HFFc6 (cell line): ENCODE results near the gene GPC6. TPM values are rescaled to one million over a fixed set of nuclear protein-coding genes. Genes with fewer than 3 reads are reported as not detected.

ENCODE experiments used
- DNase-seq: peaks from one replicate; pipeline ENCODE4 v3.0.0-alpha.2; 2018
- H3K27ac Mint-ChIP-seq: 2 replicates; pipeline ENCODE4 v1.8.0; 2020; ENCODE audit warnings: mild to moderate bottlenecking, mixed read lengths
- H3K27me3 Mint-ChIP-seq: 2 replicates; pipeline ENCODE4 v1.8.0; 2021; ENCODE audit warnings: mild to moderate bottlenecking, moderate library complexity, mixed read lengths; ENCODE audit not compliant: insufficient read depth
- H3K36me3 Mint-ChIP-seq: 2 replicates; pipeline ENCODE4 v1.8.0; 2021; ENCODE audit warnings: low read depth, mixed read lengths
- H3K4me1 Mint-ChIP-seq: 2 replicates; pipeline ENCODE4 v1.8.0; 2020; ENCODE audit warnings: low read depth, mixed read lengths
- H3K4me3 Mint-ChIP-seq: 2 replicates; pipeline ENCODE4 v1.8.0; 2020; ENCODE audit warnings: mild to moderate bottlenecking, moderate library complexity, mixed read lengths
- H3K9me3 Mint-ChIP-seq: 2 replicates; pipeline ENCODE4 v1.8.0; 2020; ENCODE audit warnings: mild to moderate bottlenecking, mixed read lengths
- total RNA-seq, 6 experiments: library from RNA; stranded (reverse); fragmentation: NEBNext Ultra II Directional; extraction: Animal tissue kit (Norgen Biotek cat#: 25700); gene quantifications; 2 replicates in 1 of 6; 3 replicates in 5 of 6; pipeline ENCODE4 v1.2.3, GENCODE V29; 2021
- TF ChIP-seq, protein P1 (sequence below): fragments of 200-600 bp; sonication (generic); IDR thresholded peaks from 2 replicates; pipeline ENCODE4 v1.5.0; 2021; ENCODE audit warnings: antibody characterized with exemption, mild to moderate bottlenecking

GPC6 gene
- total RNA-seq, 6 experiments from 2014 or later = 3.0 to 5.3 (median 4.4) TPM

DNA sequence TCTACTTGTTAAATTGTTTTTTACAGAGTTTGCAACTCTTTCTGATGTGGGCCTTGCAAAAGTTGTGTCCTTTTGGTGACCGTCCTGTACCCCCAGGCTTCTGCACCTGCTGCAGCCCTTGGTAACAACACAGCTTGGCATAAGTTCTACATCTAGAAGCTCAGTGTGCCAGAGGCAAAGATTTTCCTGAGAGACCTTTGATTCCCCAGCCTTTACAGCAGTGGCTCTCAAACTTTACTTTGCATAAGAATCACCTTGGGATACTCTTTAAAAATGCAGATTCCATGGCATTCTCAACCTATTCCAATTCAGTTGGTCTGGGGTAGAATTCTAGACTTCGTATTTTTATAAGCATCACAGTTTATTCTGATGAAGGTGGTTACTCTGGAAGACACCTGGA is 991.9 kb downstream of the GPC6 start:
- Mint-ChIP-seq H3K4me1 (peaks cover 16% of the 10 kb centered on the region), H3K27me3 (no peaks in the 10 kb centered on the region), H3K9me3 (no peaks in the 10 kb centered on the region), H3K4me3 (no peak overlapping the region), H3K36me3 (no peaks in the 10 kb centered on the region), H3K27ac (no peak overlapping the region)
- DNase-seq = no peak
- TF ChIP-seq, protein P1, sequence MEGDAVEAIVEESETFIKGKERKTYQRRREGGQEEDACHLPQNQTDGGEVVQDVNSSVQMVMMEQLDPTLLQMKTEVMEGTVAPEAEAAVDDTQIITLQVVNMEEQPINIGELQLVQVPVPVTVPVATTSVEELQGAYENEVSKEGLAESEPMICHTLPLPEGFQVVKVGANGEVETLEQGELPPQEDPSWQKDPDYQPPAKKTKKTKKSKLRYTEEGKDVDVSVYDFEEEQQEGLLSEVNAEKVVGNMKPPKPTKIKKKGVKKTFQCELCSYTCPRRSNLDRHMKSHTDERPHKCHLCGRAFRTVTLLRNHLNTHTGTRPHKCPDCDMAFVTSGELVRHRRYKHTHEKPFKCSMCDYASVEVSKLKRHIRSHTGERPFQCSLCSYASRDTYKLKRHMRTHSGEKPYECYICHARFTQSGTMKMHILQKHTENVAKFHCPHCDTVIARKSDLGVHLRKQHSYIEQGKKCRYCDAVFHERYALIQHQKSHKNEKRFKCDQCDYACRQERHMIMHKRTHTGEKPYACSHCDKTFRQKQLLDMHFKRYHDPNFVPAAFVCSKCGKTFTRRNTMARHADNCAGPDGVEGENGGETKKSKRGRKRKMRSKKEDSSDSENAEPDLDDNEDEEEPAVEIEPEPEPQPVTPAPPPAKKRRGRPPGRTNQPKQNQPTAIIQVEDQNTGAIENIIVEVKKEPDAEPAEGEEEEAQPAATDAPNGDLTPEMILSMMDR = no peak

DNA sequence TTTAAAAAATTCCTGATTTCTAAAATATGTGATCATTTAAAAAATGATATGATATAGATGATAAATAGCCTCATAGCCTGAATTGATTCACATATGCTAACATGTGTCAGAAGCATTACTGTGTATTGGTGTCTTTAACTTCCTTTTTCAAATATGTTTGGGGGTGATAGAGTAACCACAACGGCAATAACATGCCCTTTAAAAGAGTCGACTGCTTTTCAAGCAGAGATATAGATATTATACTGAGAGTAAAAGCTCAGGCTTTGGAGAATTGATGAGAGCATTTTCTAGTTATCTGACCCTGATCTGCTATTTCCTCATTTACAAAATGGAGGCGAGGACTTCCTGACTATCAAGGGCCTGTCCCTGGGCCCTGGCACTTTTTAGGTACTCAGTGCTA is 992.3 kb downstream of the GPC6 start:
- no peak for DNase-seq

DNA sequence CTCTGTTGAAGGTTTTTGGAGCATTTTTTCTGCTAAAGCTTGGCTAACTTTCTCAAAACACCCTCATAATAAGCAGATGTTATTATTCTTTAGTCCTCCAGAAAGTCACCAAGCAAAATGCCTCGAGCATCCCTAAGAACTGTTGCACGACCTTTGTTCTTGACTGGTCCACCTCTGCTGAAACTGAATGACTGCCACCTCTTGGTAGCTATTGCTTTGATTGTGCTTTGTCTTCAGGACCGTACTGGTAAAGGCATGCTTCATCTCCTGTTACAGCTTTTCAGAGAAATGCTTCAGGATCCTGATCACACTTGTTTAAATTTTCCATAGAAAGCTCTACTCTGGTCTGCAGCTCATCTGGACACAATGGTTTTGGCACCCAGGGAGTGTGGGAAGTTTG is 998.1 kb downstream of the GPC6 start:
- DNase-seq = no peak
- H3K36me3 Mint-ChIP-seq = no peaks in the 10 kb centered on the region
- TF ChIP-seq, protein P1 = no peak
- H3K27ac Mint-ChIP-seq = no peak overlapping the region
- H3K9me3 Mint-ChIP-seq = no peaks in the 10 kb centered on the region
- no peak overlapping the region for H3K4me3 Mint-ChIP-seq
- H3K27me3 Mint-ChIP-seq = no peaks in the 10 kb centered on the region; the same call in 1 of the 2 replicates
- H3K4me1 Mint-ChIP-seq = no peaks in the 10 kb centered on the region

More for the DNA sequence above, 992.3 kb downstream of the GPC6 start:
- Mint-ChIP-seq H3K36me3 (no peaks in the 10 kb centered on the region), H3K27me3 (no peaks in the 10 kb centered on the region), H3K4me1 (peaks cover 16% of the 10 kb centered on the region), H3K9me3 (no peaks in the 10 kb centered on the region), H3K4me3 (no peak overlapping the region), H3K27ac (no peak overlapping the region)
- TF ChIP-seq, protein P1 = no peak

DNA sequence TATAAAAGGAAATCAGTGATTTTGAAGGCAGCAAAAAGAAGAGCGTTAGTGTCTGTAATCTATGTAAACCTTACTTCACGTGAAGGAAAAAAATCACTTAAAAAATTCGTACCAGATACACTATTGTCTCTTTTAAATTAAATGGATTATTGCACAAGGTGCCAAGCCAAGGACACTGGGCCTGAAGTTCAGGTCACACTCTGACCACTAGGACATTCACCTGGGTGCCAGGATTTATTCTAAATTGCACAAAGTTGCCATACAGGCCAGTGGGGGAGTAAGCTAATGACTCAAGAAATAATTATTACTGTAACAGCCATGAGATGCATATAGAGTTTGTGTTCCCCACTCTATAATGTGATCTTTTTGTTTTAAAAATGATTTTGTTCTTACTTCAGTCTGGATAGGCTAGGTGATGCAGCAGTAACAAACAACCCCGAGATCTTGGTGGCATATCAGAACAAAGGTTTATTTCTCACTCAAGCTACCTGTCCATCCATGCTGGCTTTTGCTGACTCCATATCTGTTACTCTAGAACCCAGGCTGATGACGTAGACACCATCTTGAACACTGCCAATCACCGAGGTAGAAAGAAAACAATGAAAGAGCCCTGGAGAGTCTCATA is 1000.8 kb downstream of the GPC6 start:
- Mint-ChIP-seq H3K27me3 (no peaks in the 10 kb centered on the region; the same call in 1 of the 2 replicates), H3K9me3 (no peaks in the 10 kb centered on the region), H3K27ac (no peak overlapping the region), H3K36me3 (no peaks in the 10 kb centered on the region), H3K4me1 (no peaks in the 10 kb centered on the region), H3K4me3 (no peak overlapping the region)
- DNase-seq = no peak
- TF ChIP-seq, protein P1 = no peak

DNA sequence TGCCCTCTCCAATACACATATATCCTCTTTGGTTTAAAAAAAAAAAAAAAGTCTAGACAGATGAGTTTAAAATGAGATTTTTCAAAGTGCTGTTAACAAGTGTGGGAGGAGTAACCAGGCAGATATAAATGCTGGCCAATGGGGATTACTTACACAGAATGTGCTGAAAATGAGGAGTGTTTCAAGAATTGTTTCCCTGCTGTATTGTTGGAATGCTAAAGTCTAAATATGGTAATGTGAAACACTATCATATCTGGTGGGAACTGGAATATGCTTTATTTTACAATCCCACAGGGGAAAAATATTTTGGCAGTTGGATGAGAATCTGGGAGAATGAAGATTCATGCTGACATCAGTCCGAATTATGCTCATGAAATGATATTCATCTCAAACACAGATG is 1002.2 kb downstream of the GPC6 start:
- Mint-ChIP-seq H3K27ac (no peak overlapping the region), H3K27me3 (no peaks in the 10 kb centered on the region; the same call in 1 of the 2 replicates), H3K4me3 (no peak overlapping the region), H3K9me3 (no peaks in the 10 kb centered on the region), H3K36me3 (no peaks in the 10 kb centered on the region), H3K4me1 (peaks cover 11% of the 10 kb centered on the region)
- DNase-seq = no peak
- TF ChIP-seq, protein P1 = no peak
